Measurements from ENCODE around the gene TTC38. TPM values are rescaled to one million over a fixed set of nuclear protein-coding genes. Genes with fewer than 3 reads are reported as not detected.
"Not testable (repeated sequence)": the region's sequence is repeated elsewhere in the genome, so short reads cannot be mapped to it uniquely, and the experiment has no call there.

Gene TTC38
- polyA plus RNA-seq, 1 donor from 2014 or later: 1.4 TPM

GRCh38 chr22:46312056-46312455 is 44.2 kb downstream of the TTC38 start:
- H3K9ac ChIP-seq (ENCODE audit: low read length): no peak overlapping the region
- H3K27ac ChIP-seq (ENCODE audit: low read length): no peak overlapping the region
- H4K20me1 ChIP-seq (ENCODE audit: insufficient read depth): no peaks in the 10 kb centered on the region
- H3K79me2 ChIP-seq (replicated peaks; ENCODE audit: insufficient read depth, low read length): no peaks in the 10 kb centered on the region
- H3K27me3 ChIP-seq (ENCODE audit: insufficient read depth, low read depth, low read length): no peaks in the 10 kb centered on the region
- H3K4me3 ChIP-seq (ENCODE audit: low read length): no peak overlapping the region
- H3K9me3 ChIP-seq (ENCODE audit: low read length): no peaks in the 10 kb centered on the region
- no peaks in the 10 kb centered on the region for H3K9me2 ChIP-seq (ENCODE audit: insufficient read depth, low read length)
- TF ChIP-seq TAF1 (IDR thresholded peaks at IDR 0.05; ENCODE audit: low read depth): no peak
- TF ChIP-seq CTCF (IDR thresholded peaks at IDR 0.05; ENCODE audit: poor library complexity, severe bottlenecking): no peak
- TF ChIP-seq SMC3 (conservative IDR thresholded peaks at IDR 0.05; ENCODE audit: poor library complexity): no peak
- TF ChIP-seq RAD21 (conservative IDR thresholded peaks at IDR 0.05): no peak
- TF ChIP-seq EZH2 (IDR thresholded peaks at IDR 0.05; ENCODE audit: borderline replicate concordance, insufficient read depth, low read length, poor library complexity, severe bottlenecking): no peak
- no peak for TF ChIP-seq EP300 (conservative IDR thresholded peaks at IDR 0.05; ENCODE audit: poor library complexity, severe bottlenecking)
- no peak for TF ChIP-seq MXI1 (conservative IDR thresholded peaks at IDR 0.05; ENCODE audit: poor library complexity, severe bottlenecking)
- no peak for TF ChIP-seq REST (IDR thresholded peaks at IDR 0.05; ENCODE audit: borderline replicate concordance)
- no peak for TF ChIP-seq POLR2AphosphoS5 (IDR thresholded peaks at IDR 0.05)
- H3K4me2 ChIP-seq (ENCODE audit: low read length): no peak overlapping the region
- H2AFZ ChIP-seq (ENCODE audit: low read depth, low read length): no peak overlapping the region
- no peaks in the 10 kb centered on the region for H3K36me3 ChIP-seq (ENCODE audit: insufficient read depth, low read length)
- H3F3A ChIP-seq (ENCODE audit: insufficient read depth, low read length, poor library complexity, severe bottlenecking): no peaks in the 10 kb centered on the region

GRCh38 chr22:46312848-46313247 is 45.0 kb downstream of the TTC38 start:
- not testable (repeated sequence) for H3K27ac ChIP-seq (ENCODE audit: low read length); H3K79me2 ChIP-seq (replicated peaks; ENCODE audit: insufficient read depth, low read length); H3K36me3 ChIP-seq (ENCODE audit: insufficient read depth, low read length); H4K20me1 ChIP-seq (ENCODE audit: insufficient read depth); H3K4me3 ChIP-seq (ENCODE audit: low read length); H3K27me3 ChIP-seq (ENCODE audit: insufficient read depth, low read depth, low read length); H3K4me2 ChIP-seq (ENCODE audit: low read length); H3K9me3 ChIP-seq (ENCODE audit: low read length); H2AFZ ChIP-seq (ENCODE audit: low read depth, low read length); H3F3A ChIP-seq (ENCODE audit: insufficient read depth, low read length, poor library complexity, severe bottlenecking); H3K9me2 ChIP-seq (ENCODE audit: insufficient read depth, low read length); H3K9ac ChIP-seq (ENCODE audit: low read length)

GRCh38 chr22:46315976-46316375 is 48.2 kb downstream of the TTC38 start:
- Histone ChIP-seq H3K4me2 (ENCODE audit: low read length) (no peak overlapping the region), H3K27me3 (ENCODE audit: insufficient read depth, low read depth, low read length) (no peaks in the 10 kb centered on the region), H3K9ac (ENCODE audit: low read length) (no peak overlapping the region), H3K27ac (ENCODE audit: low read length) (no peak overlapping the region), H3K4me3 (ENCODE audit: low read length) (no peak overlapping the region), H2AFZ (ENCODE audit: low read depth, low read length) (no peak overlapping the region), H3F3A (ENCODE audit: insufficient read depth, low read length, poor library complexity, severe bottlenecking) (no peaks in the 10 kb centered on the region), H4K20me1 (ENCODE audit: insufficient read depth) (no peaks in the 10 kb centered on the region), H3K79me2 (replicated peaks; ENCODE audit: insufficient read depth, low read length) (no peaks in the 10 kb centered on the region), H3K36me3 (ENCODE audit: insufficient read depth, low read length) (no peaks in the 10 kb centered on the region), H3K9me2 (ENCODE audit: insufficient read depth, low read length) (no peaks in the 10 kb centered on the region), H3K9me3 (ENCODE audit: low read length) (no peaks in the 10 kb centered on the region)
- TF ChIP-seq SMC3 (conservative IDR thresholded peaks at IDR 0.05; ENCODE audit: poor library complexity) (no peak), POLR2AphosphoS5 (IDR thresholded peaks at IDR 0.05) (no peak), MXI1 (conservative IDR thresholded peaks at IDR 0.05; ENCODE audit: poor library complexity, severe bottlenecking) (no peak), EP300 (conservative IDR thresholded peaks at IDR 0.05; ENCODE audit: poor library complexity, severe bottlenecking) (no peak), TAF1 (IDR thresholded peaks at IDR 0.05; ENCODE audit: low read depth) (no peak), EZH2 (IDR thresholded peaks at IDR 0.05; ENCODE audit: borderline replicate concordance, insufficient read depth, low read length, poor library complexity, severe bottlenecking) (no peak)

Measured in neural cell (in vitro differentiated cells).